ENCODE results near the gene SRPK3.
"Not testable (repeated sequence)": the region's sequence is repeated elsewhere in the genome, so short reads cannot be mapped to it uniquely, and the experiment has no call there.

SRPK3 gene

GRCh38 chrX:153746991-153747390 lies 33.9 kb upstream of the SRPK3 start:
- not testable (repeated sequence) for DNase-seq

- DNase-seq, result not testable (repeated sequence)
These were observed 31.8 kb upstream of the SRPK3 start for GRCh38 chrX:153749017-153749416.

GRCh38 chrX:153750127-153750774 lies 30.6 kb upstream of the SRPK3 start:
- no peak for DNase-seq

- no peak for DNase-seq
These were observed 25.7 kb upstream of the SRPK3 start for GRCh38 chrX:153755136-153755535.

GRCh38 chrX:153761863-153762262 lies 19.0 kb upstream of the SRPK3 start:
- DNase-seq, result no peak

GRCh38 chrX:153762626-153763173 lies 18.1 kb upstream of the SRPK3 start:
- no peak for DNase-seq

GRCh38 chrX:153763298-153763932 lies 17.4 kb upstream of the SRPK3 start:
- no peak for DNase-seq

GRCh38 chrX:153763989-153764755 lies 16.7 kb upstream of the SRPK3 start, which contains the start of gene PLXNB3:
Gene PLXNB3, plus strand, starts transcription at chrX:153764249. Its CDS starts 1,287 bp downstream, at chrX:153765536.
- peak; percentile 67 to 85 for DNase-seq

- no peak for DNase-seq
These were observed 16.1 kb upstream of the SRPK3 start for GRCh38 chrX:153764786-153765137.

- no peak for DNase-seq
These were observed 15.4 kb upstream of the SRPK3 start for GRCh38 chrX:153765138-153766079.

GRCh38 chrX:153766098-153766817 lies 14.6 kb upstream of the SRPK3 start:
- DNase-seq, result peak in 1 of 2 experiments; percentile 32

- DNase-seq, result no peak
These were observed 13.8 kb upstream of the SRPK3 start for GRCh38 chrX:153766871-153767673.

- no peak for DNase-seq
These were observed 13.2 kb upstream of the SRPK3 start for GRCh38 chrX:153767674-153768055.

GRCh38 chrX:153768311-153769157 lies 12.3 kb upstream of the SRPK3 start:
- DNase-seq, result no peak

- no peak for DNase-seq
These were observed 11.5 kb upstream of the SRPK3 start for GRCh38 chrX:153769158-153769864.

- DNase-seq, result no peak
These were observed 10.8 kb upstream of the SRPK3 start for GRCh38 chrX:153769865-153770600.

- no peak for DNase-seq
These were observed 10.0 kb upstream of the SRPK3 start for GRCh38 chrX:153770601-153771414.

All from NCI-H187 (cell line).